Activated CD4-positive, alpha-beta T cell treated with anti-CD3 and anti-CD28 coated beads, Interleukin-2, amount 50 U/mL, for 4 hours (primary cell): ENCODE measurements around the gene RNF166.

Experiments used
- DNase-seq, 2 experiments: peaks; one replicate each; pipeline ENCODE4 v3.0.0-alpha.2; 2020

RNF166 gene

GRCh38 chr16:88705801-88706228 is 393 bp downstream of the RNF166 start:
- no peak for DNase-seq

GRCh38 chr16:88705076-88705684 is 1.0 kb downstream of the RNF166 start:
- DNase-seq = no peak

- DNase-seq = peak; percentile 48 to 55
Measured at GRCh38 chr16:88703486-88704309, 2.5 kb downstream of the RNF166 start.

GRCh38 chr16:88702371-88703210 is 3.6 kb downstream of the RNF166 start:
- no peak for DNase-seq

DNA sequence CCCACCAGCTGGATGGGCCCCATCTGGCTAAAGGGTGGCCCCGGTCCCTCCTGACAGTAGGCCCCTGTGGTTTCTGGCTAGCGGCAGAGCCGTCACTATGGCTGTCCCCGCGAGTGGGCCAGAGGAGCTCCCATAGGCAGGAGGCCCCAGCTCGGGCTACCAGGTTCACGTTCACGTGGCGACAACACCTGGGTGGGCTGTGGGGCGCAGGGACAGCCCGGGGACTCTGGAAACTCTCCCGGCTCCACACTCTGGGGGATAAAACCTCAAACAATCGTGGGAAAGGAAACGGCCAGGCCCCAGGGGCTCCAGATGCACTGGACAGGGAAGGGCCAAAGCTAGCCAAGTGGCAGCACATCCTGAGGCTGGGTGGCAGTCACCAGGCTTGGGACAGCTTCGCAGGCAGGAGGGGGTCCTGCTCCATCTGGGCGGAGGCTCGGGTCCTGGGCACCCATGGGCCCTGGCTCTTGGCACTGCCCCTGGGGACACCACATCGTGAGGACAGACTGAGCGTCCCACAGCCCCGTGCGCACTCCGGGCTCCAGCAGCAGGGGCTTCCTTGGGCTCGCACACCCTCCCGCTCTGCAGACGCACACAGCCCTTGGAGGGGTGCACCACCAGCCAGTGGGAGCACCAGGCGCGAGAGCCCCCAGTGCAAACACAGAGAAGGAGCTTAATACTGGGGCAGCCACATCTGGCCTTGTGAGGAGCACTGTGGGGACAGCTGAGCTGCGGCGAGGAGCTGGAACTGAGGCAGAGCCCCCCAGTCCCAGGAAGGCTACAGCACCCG is 4.4 kb downstream of the RNF166 start:
- no peak for DNase-seq

GRCh38 chr16:88700636-88701482 is 5.3 kb downstream of the RNF166 start:
- DNase-seq = peak; percentile 93 to 94

DNA sequence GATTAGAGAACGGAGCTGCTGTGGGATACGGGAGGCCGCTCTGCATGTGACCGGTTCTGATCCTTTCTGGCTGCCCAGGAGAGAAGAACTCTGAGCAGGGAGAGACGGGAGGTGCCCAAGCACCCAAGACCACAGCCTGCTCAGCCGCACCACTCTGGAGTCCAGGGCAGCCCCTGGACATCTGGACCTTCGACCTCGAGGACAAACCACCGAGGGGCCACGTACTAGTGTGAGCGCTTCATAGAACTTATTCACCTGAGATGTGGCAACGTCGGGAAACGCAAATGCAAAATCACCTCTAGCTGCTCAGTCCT is 5.9 kb downstream of the RNF166 start:
- no peak for DNase-seq

- DNase-seq = no peak
Measured at GRCh38 chr16:88699180-88699579, 7.0 kb downstream of the RNF166 start.

DNA sequence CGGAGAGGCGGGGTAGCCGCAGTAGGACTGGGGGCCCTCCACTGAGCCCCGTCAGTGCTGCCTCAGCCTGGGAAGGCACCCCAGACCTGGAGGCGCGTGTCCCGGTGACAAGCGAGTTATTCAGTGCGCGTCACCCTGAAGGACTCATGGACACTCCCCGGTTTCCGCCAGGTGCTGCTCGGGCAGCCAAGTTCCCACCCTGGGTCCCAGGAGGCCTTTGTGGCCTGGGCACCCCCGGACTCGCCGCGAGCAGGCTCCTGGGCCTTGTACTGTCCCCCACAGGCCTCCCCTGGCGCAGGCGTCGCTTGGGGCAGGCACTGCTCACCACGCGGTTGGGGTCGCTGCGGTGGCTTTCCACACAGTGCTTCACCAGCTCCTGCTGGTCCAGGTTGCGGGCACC is 7.6 kb downstream of the RNF166 start:
- no peak for DNase-seq

DNA sequence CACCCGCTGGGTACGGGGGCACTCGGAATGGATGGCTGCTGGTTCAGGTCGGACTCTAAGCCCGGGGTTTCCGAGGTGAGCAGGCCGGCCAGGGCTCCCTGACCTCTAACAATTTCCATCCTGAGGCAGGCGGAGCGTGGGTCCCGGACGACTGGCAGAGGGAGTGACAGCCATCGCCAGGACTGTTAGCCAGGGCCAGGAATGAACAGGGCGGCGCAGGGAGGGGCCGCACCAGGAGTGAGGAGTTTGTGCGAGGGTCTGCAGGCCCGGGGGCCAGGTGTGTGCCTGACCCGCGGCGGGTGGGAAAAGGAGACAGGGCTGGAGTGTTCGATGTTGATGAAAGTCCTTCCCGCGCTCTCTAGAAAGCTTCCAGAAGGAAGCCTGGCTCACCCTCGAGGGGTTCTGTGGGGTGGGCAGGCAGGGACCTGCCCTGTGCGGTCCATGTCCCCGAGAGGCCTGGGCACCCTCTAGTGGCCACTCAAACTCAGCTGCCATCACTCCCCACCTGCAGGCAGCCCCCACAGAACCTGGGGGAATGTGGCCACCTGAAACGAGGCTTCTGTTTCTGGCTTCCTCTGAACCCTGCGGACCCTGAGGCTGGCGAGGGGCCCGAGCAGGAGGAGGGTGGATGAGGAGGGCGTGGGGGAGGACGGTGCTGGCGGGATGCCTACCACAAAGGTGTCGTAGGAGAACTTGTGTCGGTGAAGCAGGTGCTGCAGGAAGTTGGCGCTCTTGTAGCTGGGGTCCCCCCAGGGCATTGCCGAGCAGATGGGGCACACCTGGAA is 8.2 kb downstream of the RNF166 start:
- no peak for DNase-seq

DNA sequence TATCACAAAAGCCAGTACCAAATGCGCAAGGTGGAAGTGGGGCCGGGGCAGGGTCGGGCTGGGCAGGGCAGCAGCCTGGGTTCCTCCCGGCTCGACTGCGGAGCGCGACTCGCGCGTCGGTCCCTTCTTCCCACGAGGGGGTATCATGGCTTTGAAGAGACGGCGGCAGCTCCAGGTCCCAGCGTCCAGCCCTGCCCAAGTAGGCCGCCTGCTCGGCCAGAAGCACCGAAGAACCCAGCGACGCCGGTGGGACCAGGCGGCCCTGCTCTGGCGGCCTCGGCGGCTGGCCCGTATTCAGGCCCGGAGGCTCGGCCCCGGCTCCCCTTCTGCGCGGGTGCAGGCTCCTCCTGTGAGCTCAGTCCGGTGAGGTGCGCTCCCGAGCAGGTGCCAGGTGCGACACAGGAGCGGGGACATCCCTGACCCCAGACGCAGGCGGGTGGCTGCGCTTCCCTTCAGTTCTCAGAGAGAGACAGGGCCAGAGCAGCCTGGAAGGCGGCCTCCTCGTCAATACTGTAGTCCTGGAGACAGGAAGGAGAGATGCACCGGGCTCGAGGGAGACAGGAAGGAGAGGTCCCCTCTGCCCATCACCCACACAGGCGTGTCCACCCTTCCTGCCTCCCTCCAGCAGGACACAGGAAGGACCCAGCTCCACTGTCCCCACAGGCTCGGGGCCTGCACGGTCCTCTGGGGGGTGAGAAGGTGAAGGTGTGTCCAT is 8.9 kb downstream of the RNF166 start:
- DNase-seq = no peak

DNA sequence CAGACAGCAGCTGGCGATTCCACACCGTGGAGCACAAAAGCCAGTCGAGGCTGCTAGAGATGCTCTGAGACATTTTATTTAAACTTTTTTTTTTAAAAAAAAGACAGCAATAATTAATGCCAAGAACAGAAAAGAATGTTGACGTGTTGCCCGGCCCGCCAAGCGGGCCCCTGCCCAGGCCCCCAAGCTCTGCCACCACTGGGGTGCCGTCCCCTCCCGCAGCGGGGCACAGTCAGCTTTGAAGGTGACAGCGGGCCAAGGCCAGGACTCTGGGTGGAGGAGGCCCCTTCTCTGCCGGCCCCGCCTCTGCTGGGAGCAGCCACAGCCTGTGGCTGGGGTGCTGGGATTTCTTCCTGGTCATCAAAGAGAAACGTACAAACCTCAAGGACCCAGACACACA is 9.8 kb downstream of the RNF166 start:
- DNase-seq = no peak

GRCh38 chr16:88695753-88696152 is 10.5 kb downstream of the RNF166 start:
- no peak for DNase-seq

GRCh38 chr16:88695218-88695617 is 11.0 kb downstream of the RNF166 start:
- no peak for DNase-seq

- DNase-seq = no peak
Measured at GRCh38 chr16:88694221-88695087, 11.8 kb downstream of the RNF166 start.

DNA sequence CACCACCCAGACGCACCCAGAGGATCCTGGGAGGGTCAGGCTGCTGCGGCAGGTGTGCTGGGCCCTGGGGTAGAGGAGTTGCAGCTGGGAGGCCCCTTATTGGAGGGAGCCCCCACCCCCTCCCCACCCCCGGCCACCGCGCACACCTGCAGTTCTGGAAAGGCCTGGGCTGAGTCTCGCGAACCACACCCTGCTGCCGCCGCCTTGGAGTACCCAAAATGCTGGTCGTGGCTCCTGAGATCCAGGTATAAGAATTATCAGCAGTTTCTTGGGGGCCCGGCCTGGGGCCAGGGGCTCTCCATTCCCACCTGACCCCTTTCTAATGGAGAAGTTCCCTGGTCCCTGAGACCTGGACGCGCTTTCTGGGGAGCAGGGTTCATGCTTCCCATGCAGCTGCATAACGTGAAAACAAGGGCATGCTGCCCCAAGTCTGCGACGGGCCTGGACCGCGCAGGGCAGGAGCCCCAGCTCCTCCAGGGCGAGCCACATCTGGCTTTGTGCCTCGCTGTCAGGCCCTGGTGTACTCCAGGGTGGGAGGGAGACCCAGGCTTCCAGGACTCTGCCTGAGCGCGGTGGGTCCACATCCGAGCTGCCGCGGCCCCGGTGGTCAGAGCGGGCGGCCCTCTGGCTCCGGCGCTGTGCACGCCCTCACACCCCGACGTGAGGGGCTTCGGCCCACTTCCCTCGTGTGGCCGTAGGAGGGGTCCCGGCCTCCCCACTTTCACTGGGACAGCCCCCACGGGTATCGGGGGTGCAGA is 12.6 kb downstream of the RNF166 start:
- DNase-seq = no peak

DNA sequence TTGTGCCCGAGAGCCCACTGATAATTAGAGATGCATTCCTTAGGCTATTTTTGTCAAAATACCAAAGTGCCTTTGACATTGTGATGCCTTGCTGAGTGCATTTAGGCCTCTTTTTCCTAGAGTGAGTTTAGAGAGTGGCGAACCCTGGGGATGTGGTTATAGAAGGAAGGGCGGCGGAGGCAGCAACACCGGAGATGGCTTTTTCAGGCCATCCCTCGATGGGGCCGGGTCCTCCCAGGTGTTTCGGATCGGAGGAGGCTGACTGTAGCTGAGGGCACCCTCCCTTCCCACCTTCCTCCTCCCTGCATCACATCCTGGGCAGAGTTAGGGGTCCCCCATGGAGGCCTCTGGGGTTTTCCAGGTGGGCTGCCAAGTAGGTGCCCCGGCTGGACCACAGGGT is 13.3 kb downstream of the RNF166 start:
- no peak for DNase-seq

GRCh38 chr16:88691924-88692560 is 14.2 kb downstream of the RNF166 start:
- no peak for DNase-seq
